ENCODE results near the gene APBB1. TPM values are rescaled to one million over a fixed set of nuclear protein-coding genes. Genes with fewer than 3 reads are reported as not detected.

APBB1 gene
- total RNA-seq, 1 experiment from 2014 or later: 34.8 TPM

DNA sequence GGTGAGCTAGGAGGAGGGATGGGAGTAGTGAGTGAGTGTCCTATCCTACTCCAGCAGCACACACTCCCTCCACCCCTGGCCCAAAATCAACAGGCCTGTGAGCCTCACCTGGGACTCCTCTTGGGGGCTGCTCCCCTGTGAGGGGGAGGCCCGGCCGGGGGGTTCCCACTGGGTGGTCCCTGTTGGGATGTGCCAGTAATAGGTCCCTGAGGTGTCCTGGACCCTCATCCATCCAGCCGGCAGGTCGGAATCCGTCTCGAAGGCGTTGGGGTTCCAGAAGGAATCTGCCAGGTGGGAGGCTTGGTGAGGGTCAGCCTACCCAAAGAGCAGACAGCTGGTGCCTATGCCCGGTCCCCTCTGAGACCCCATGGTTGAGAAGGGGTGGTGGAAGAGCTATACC lies 15.4 kb downstream of the APBB1 start:
- H2BK12ac ChIP-seq (ENCODE audit: insufficient read length, low read depth, low read length): no peak overlapping the region
- Mint-ChIP-seq H3K9me3 (no peaks in the 10 kb centered on the region), H3K4me3 (no peak overlapping the region), H3K36me3 (ENCODE audit: insufficient read depth in 1 of 3, low read depth in 3 of 3) (peaks cover 0 to 13% (median 12%) of the 10 kb centered on the region in 3 experiments; a peak in 2 of 7 replicates), H3K27me3 (ENCODE audit: low read depth) (no peaks in the 10 kb centered on the region), H3K27ac (no peak overlapping the region), H3K4me1 (peaks cover 7 to 23% of the 10 kb centered on the region in 2 experiments)
- H3K23me2 ChIP-seq (ENCODE audit: insufficient read length, low read depth, low read length, poor library complexity, severe bottlenecking): no peaks in the 10 kb centered on the region
- H3K4me2 ChIP-seq (ENCODE audit: insufficient read depth, insufficient read length, low read length): no peak overlapping the region
- no peak overlapping the region for H3K56ac ChIP-seq (ENCODE audit: insufficient read length, low read depth, low read length)
- H3K9ac ChIP-seq (ENCODE audit: extremely low read depth, insufficient read length, low read length): no peak overlapping the region
- no peak overlapping the region; the same call in 1 of the 2 replicates for H3K14ac ChIP-seq (ENCODE audit: insufficient read depth, low read length)
- no peak for TF ChIP-seq CTCF (conservative IDR thresholded peaks at IDR 0.05)
- no CpG with 5 or more reads among the region's 8 CpGs for WGBS (ENCODE audit: extremely low coverage, insufficient read length, low lambda C conversion rate)
- H3K79me2 ChIP-seq (ENCODE audit: insufficient read depth, low read length): no peaks in the 10 kb centered on the region
- H2AK5ac ChIP-seq (ENCODE audit: insufficient read length, low read length): no peak overlapping the region
- H2AFZ ChIP-seq (ENCODE audit: low read length): no peak overlapping the region
- no peak overlapping the region for H3T11ph ChIP-seq (ENCODE audit: low read length)
- H2BK15ac ChIP-seq (ENCODE audit: low read depth, low read length): no peak overlapping the region
- H4K8ac ChIP-seq (replicated peaks; ENCODE audit: insufficient read length, low read depth, low read length): no peak overlapping the region
- no peak overlapping the region for H4K5ac ChIP-seq (ENCODE audit: insufficient read length, low read depth, low read length)
- H3K27me3 ChIP-seq (ENCODE audit: insufficient read depth, low read length): no peaks in the 10 kb centered on the region
- no peak overlapping the region for H3K23ac ChIP-seq (ENCODE audit: insufficient read length, low read depth, low read length)
- H3K79me1 ChIP-seq (ENCODE audit: insufficient read depth, low read depth, low read length, poor library complexity, severe bottlenecking): no peaks in the 10 kb centered on the region
- H3K9me3 ChIP-seq (ENCODE audit: control insufficient read depth, low read depth, low read length): no peaks in the 10 kb centered on the region
- no peak overlapping the region for H2BK5ac ChIP-seq (ENCODE audit: insufficient read length, low read length)
- H2BK120ac ChIP-seq (ENCODE audit: low read depth, low read length, poor library complexity, severe bottlenecking): no peak overlapping the region
- H3K27ac ChIP-seq (ENCODE audit: insufficient read length, low read depth, low read length): no peak overlapping the region
- no peak overlapping the region for H3K4ac ChIP-seq (ENCODE audit: low read depth, low read length)
- H2BK20ac ChIP-seq (ENCODE audit: low read depth, low read length, poor library complexity, severe bottlenecking): no peak overlapping the region
- no peaks in the 10 kb centered on the region for H3K4me1 ChIP-seq (ENCODE audit: insufficient read depth, low read length)
- peak; percentile 22 for DNase-seq
- H4K20me1 ChIP-seq (ENCODE audit: control insufficient read depth, insufficient read depth, insufficient read length): no peaks in the 10 kb centered on the region
- H3K18ac ChIP-seq (ENCODE audit: insufficient read length, low read depth, low read length): no peak overlapping the region
- no peak overlapping the region for H4K91ac ChIP-seq (ENCODE audit: insufficient read length, low read depth, low read length)

Measured in H9 (cell line).